Activated naive CD4-positive, alpha-beta T cell treated with anti-CD3 and anti-CD28 coated beads, Interleukin-2, amount 50 U/mL, for 16 hours (primary cell): Measurements from ENCODE around the gene SETD7.
A peak's percentile ranks its signal among the peaks of the same experiment; 100 is the strongest.

Experiments
- DNase-seq: peaks from one replicate; pipeline ENCODE4 v3.0.0-alpha.2; 2020

The SETD7 gene

GRCh38 chr4:139556071-139556723 is at the start of gene SETD7:
Gene SETD7, minus strand, starts transcription at chr4:139556219. Its CDS starts 82 bp downstream, at chr4:139556137.
- peak; percentile 66 for DNase-seq

- DNase-seq, result no peak
These were observed 49.5 kb upstream of the SETD7 start for GRCh38 chr4:139605516-139605915.

- no peak for DNase-seq
These were observed 47.8 kb upstream of the SETD7 start for GRCh38 chr4:139603576-139604410.

GRCh38 chr4:139602776-139603360 is 46.8 kb upstream of the SETD7 start:
- no peak for DNase-seq

GRCh38 chr4:139600662-139601061 is 44.6 kb upstream of the SETD7 start:
- no peak for DNase-seq

- no peak for DNase-seq
These were observed 43.8 kb upstream of the SETD7 start for GRCh38 chr4:139599594-139600374.

GRCh38 chr4:139599076-139599475 is 43.1 kb upstream of the SETD7 start:
- no peak for DNase-seq

GRCh38 chr4:139596684-139597279 is 40.8 kb upstream of the SETD7 start:
- DNase-seq, result no peak

GRCh38 chr4:139596034-139596683 is 40.1 kb upstream of the SETD7 start:
- DNase-seq, result no peak

- DNase-seq, result no peak
These were observed 38.7 kb upstream of the SETD7 start for GRCh38 chr4:139594591-139595185.

GRCh38 chr4:139593091-139593564 is 37.1 kb upstream of the SETD7 start:
- DNase-seq, result no peak

GRCh38 chr4:139589336-139590018 is 33.5 kb upstream of the SETD7 start:
- no peak for DNase-seq

- no peak for DNase-seq
These were observed 31.4 kb upstream of the SETD7 start for GRCh38 chr4:139587446-139587845.

GRCh38 chr4:139585473-139585872 is 29.5 kb upstream of the SETD7 start:
- no peak for DNase-seq

- DNase-seq, result no peak
These were observed 28.8 kb upstream of the SETD7 start for GRCh38 chr4:139584784-139585183.

GRCh38 chr4:139584013-139584412 is 28.0 kb upstream of the SETD7 start:
- DNase-seq, result no peak

GRCh38 chr4:139582044-139582443 is 26.0 kb upstream of the SETD7 start:
- no peak for DNase-seq

- no peak for DNase-seq
These were observed 25.1 kb upstream of the SETD7 start for GRCh38 chr4:139581096-139581495.

- no peak for DNase-seq
These were observed 20.2 kb upstream of the SETD7 start for GRCh38 chr4:139576219-139576618.

GRCh38 chr4:139575072-139575471 is 19.1 kb upstream of the SETD7 start:
- no peak for DNase-seq

GRCh38 chr4:139574641-139575040 is 18.6 kb upstream of the SETD7 start:
- DNase-seq, result no peak
